WTC11 (cell line): Measurements from ENCODE around the gene GPC1. TPM values are rescaled to one million over a fixed set of nuclear protein-coding genes. Genes with fewer than 3 reads are reported as not detected.
A peak's percentile ranks its signal among the peaks of the same experiment; 100 is the strongest.

ENCODE experiments used
- ATAC-seq: fragments of 200-7000 bp; cut with Tn5 transposase; 2 replicates; pipeline ENCODE4 v1.10.0; 2021; ENCODE audit warnings: mild to moderate bottlenecking, moderate library complexity
- CTCF ChIA-PET: fragments of 300-600 bp; sonication (Branson Sonifier 250); formaldehyde crosslinking; loops from one replicate; lab custom pipeline; 2021; ENCODE audit warnings: antibody characterized with exemption; lab: Charles Lee
- POLR2A ChIA-PET: fragments of 350-600 bp; sonication (Branson Sonifier 250); formaldehyde crosslinking; loops from one replicate; lab custom pipeline; 2021; ENCODE audit warnings: antibody characterized with exemption; lab: Charles Lee
- DNase-seq: peaks from one replicate; pipeline ENCODE4 v3.0.0; 2021; ENCODE audit warnings: low spot score
- H3K27ac Mint-ChIP-seq: 2 replicates; pipeline ENCODE4 v1.8.0; 2021; ENCODE audit warnings: mixed read lengths
- H3K27me3 Mint-ChIP-seq: 2 replicates; pipeline ENCODE4 v1.8.0; 2021; ENCODE audit warnings: low read depth, mild to moderate bottlenecking, moderate library complexity, mixed read lengths
- H3K36me3 Mint-ChIP-seq: 2 replicates; pipeline ENCODE4 v1.8.0; 2021; ENCODE audit warnings: mixed read lengths
- H3K4me1 Mint-ChIP-seq: 2 replicates; pipeline ENCODE4 v1.8.0; 2022; ENCODE audit warnings: mixed read lengths
- H3K4me3 Mint-ChIP-seq: 2 replicates; pipeline ENCODE4 v1.8.0; 2021; ENCODE audit warnings: mild to moderate bottlenecking, moderate library complexity, mixed read lengths
- H3K9me3 Mint-ChIP-seq: 2 replicates; pipeline ENCODE4 v1.8.0; 2021; ENCODE audit warnings: mixed read lengths
- AFF4 ChIP-seq: sonication (generic); formaldehyde crosslinking; IDR thresholded peaks from 2 replicates; pipeline ENCODE4 v1.8.1; 2023; ENCODE audit warnings: mild to moderate bottlenecking, missing genetic modification reagents, borderline replicate concordance
- ARID4B ChIP-seq: sonication (generic); formaldehyde crosslinking; IDR thresholded peaks from 2 replicates; pipeline ENCODE4 v1.8.0; 2023; ENCODE audit warnings: missing genetic modification reagents, mild to moderate bottlenecking, borderline replicate concordance
- CDX4 ChIP-seq: fragments of 250-450 bp; sonication (Bioruptor Pico); IDR thresholded peaks from 2 replicates; pipeline ENCODE4 v1.9.0; 2021; ENCODE audit warnings: moderate library complexity, mild to moderate bottlenecking, inconsistent platforms, borderline replicate concordance
- E2F1 ChIP-seq: sonication (generic); formaldehyde crosslinking; IDR thresholded peaks from 2 replicates; pipeline ENCODE4 v1.8.0; 2022; ENCODE audit warnings: mild to moderate bottlenecking, missing genetic modification reagents
- FOXK1 ChIP-seq: sonication (generic); formaldehyde crosslinking; IDR thresholded peaks from 2 replicates; pipeline ENCODE4 v1.8.0; 2022; ENCODE audit warnings: mild to moderate bottlenecking, moderate library complexity, missing genetic modification reagents
- GABPB1 ChIP-seq: sonication (generic); formaldehyde crosslinking; IDR thresholded peaks from 2 replicates; pipeline ENCODE4 v1.8.1; 2023; ENCODE audit warnings: mild to moderate bottlenecking, missing genetic modification reagents
- IRF2 ChIP-seq: sonication (generic); formaldehyde crosslinking; IDR thresholded peaks from 2 replicates; pipeline ENCODE4 v1.8.0; 2022; ENCODE audit warnings: low read depth, missing genetic modification reagents, borderline replicate concordance
- KAT7 ChIP-seq: sonication (generic); formaldehyde crosslinking; IDR thresholded peaks from 2 replicates; pipeline ENCODE4 v1.8.1; 2023; ENCODE audit warnings: missing genetic modification reagents, mild to moderate bottlenecking, borderline replicate concordance
- NFYB ChIP-seq: sonication (generic); formaldehyde crosslinking; conservative IDR thresholded peaks from 2 replicates; pipeline ENCODE4 v1.8.0; 2022; ENCODE audit warnings: low read depth, missing genetic modification reagents
- NR2C2 ChIP-seq: sonication (generic); formaldehyde crosslinking; IDR thresholded peaks from 2 replicates; pipeline ENCODE4 v1.8.0; 2022; ENCODE audit warnings: mild to moderate bottlenecking, missing genetic modification reagents
- SP1 ChIP-seq: sonication (generic); formaldehyde crosslinking; conservative IDR thresholded peaks from 2 replicates; pipeline ENCODE4 v1.8.1; 2022; ENCODE audit warnings: missing genetic modification reagents
- ZNF232 ChIP-seq: sonication (generic); formaldehyde crosslinking; IDR thresholded peaks from 2 replicates; pipeline ENCODE4 v1.8.0; 2022; ENCODE audit warnings: mild to moderate bottlenecking, missing genetic modification reagents
- ZNF263 ChIP-seq: sonication (generic); formaldehyde crosslinking; IDR thresholded peaks from 2 replicates; pipeline ENCODE4 v1.8.1; 2022; ENCODE audit warnings: low read depth, mild to moderate bottlenecking, moderate library complexity, missing genetic modification reagents
- total RNA-seq: library from RNA; stranded (reverse); gene quantifications from 3 replicates; pipeline ENCODE4 v1.2.3, GENCODE V29; 2021

The GPC1 gene
- total RNA-seq, 1 experiment from 2014 or later = 41.5 TPM

GRCh38 chr2:240507778-240508251, 72.4 kb downstream of the GPC1 start (continued):
- TF ChIP-seq ARID4B (no peak), GABPB1 (CRISPR knock-in tag) (no peak), KAT7 (CRISPR knock-in tag) (no peak), ZNF232 (no peak), NR2C2 (CRISPR knock-in tag) (no peak), E2F1 (no peak)
- TF ChIP-seq, all 79 proteins: peak for 0

GRCh38 chr2:240508832-240509545, 73.5 kb downstream of the GPC1 start:
- POLR2A ChIA-PET = no interaction called here
- ATAC-seq = no peak

GRCh38 chr2:240509667-240510512, 74.4 kb downstream of the GPC1 start:
- CTCF ChIA-PET = interaction anchor here (0.7 kb wide), 1 partner anchor 41 kb away, joined by 3 read pairs; no protein-coding TSS in a partner anchor
- Mint-ChIP-seq H3K36me3 (no peaks in the 10 kb centered on the region), H3K4me1 (no peaks in the 10 kb centered on the region), H3K27ac (no peak overlapping the region), H3K27me3 (no peaks in the 10 kb centered on the region)
- TF ChIP-seq E2F1 = no peak
- TF ChIP-seq FOXK1 = no peak
- TF ChIP-seq AFF4 = no peak
- TF ChIP-seq NFYB (CRISPR knock-in tag) = no peak
- 0 out of 2 replicates have a peak, but pooled peaks have one; percentile 15 for TF ChIP-seq ZNF263 (CRISPR knock-in tag)
- TF ChIP-seq, all 79 proteins: peak for 1
- POLR2A ChIA-PET = no interaction called here
- DNase-seq (no peak), ATAC-seq (no peak)
- Mint-ChIP-seq H3K9me3 (no peaks in the 10 kb centered on the region), H3K4me3 (no peak overlapping the region)

More at GRCh38 chr2:240508832-240509545, 73.5 kb downstream of the GPC1 start:
- H3K4me1 Mint-ChIP-seq = no peaks in the 10 kb centered on the region
- no peak overlapping the region for H3K4me3 Mint-ChIP-seq
- no peak overlapping the region for H3K27ac Mint-ChIP-seq
- no peak for TF ChIP-seq IRF2
- no peak for TF ChIP-seq CDX4 (CRISPR knock-in tag)
- TF ChIP-seq SP1 (CRISPR knock-in tag) = no peak
- no peak for DNase-seq
- CTCF ChIA-PET = no interaction called here
- no peaks in the 10 kb centered on the region for H3K36me3 Mint-ChIP-seq
- no peaks in the 10 kb centered on the region for H3K9me3 Mint-ChIP-seq
- no peaks in the 10 kb centered on the region for H3K27me3 Mint-ChIP-seq
